ENCODE data around the gene PRKAG3. TPM values are rescaled to one million over a fixed set of nuclear protein-coding genes. Genes with fewer than 3 reads are reported as not detected.

The PRKAG3 gene
- total RNA-seq, 1 experiment from 2014 or later, result not detected

DNA sequence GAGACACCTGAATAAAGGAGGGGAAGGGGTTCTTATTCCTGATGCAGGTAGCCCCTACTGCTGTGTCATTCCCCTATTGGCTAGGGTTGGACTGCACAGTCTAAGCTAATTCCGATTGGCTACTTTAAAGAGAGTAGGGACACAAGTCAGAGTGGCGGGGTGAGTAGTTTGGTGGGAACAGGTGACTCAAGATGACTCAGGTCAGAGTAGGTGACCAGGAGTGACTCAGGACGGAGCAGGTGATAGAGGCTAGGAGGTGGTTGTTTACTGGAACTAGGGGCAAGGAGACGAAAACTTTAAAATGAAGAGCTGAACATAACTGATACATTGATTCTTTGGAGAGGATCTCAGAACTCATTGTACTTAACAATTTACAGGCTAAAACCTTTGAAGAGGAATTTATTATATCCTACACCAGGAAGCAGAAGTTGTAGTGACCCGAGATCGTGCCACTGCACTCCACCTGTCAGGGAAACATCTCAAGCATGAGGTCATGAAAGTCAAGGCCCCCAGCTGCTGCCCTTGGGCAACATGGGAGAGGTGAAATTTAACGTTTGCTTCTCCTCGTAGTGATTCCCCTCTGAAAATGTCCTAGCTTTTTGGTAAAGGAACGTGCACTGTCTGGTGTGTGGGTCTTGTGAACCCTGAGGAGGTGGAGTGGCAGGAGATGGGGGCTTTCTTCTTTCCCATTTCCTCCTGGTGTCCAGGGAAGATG, 54.2 kb downstream of the PRKAG3 start (continued):
- TF ChIP-seq ZNF121 (CRISPR knock-in tag; IDR thresholded peaks at IDR 0.05) (no peak), GRHL2 (CRISPR knock-in tag; IDR thresholded peaks at IDR 0.05; ENCODE audit: insufficient replicate concordance, severe bottlenecking) (no peak)

DNA sequence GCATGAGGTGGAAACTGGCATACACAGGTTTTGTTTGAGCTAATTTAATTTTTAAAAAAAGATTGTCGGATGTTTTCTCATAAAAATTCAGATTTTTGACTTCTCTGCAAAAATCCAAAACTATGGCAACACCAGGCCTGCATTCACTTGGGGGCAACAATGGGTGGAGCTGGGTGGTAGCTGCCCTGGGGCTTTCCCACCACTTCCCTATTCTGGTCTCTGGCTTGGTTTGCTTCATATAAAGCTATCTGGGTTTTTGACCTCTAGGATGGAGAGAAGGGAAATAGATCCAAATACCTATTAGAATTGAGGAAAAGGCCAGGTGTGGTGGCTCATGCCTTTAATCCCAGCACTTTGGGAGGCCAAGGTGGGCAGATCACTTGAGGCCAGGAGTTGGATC, 55.1 kb downstream of the PRKAG3 start:
- Mint-ChIP-seq H3K36me3 (peaks cover 9% of the 10 kb centered on the region), H3K27me3 (ENCODE audit: low read depth) (peaks cover 27% of the 10 kb centered on the region), H3K9me3 (peaks cover 28% of the 10 kb centered on the region), H3K4me3 (no peak overlapping the region), H3K27ac (no peak overlapping the region), H3K4me1 (peaks cover 8% of the 10 kb centered on the region)
- DNase-seq (ENCODE audit: low spot score), result no peak
- POLR2A ChIA-PET, result no interaction called here
- ATAC-seq, result no peak
- TF ChIP-seq ZNF396 (CRISPR knock-in tag; IDR thresholded peaks at IDR 0.05; ENCODE audit: borderline replicate concordance) (no peak), IRF1 (CRISPR knock-in tag; IDR thresholded peaks at IDR 0.05) (no peak), ELF4 (CRISPR knock-in tag; IDR thresholded peaks at IDR 0.05; ENCODE audit: low read depth) (no peak), ZNF416 (CRISPR knock-in tag; IDR thresholded peaks at IDR 0.05) (no peak), ATF2 (CRISPR knock-in tag; IDR thresholded peaks at IDR 0.05; ENCODE audit: borderline replicate concordance, low read depth) (no peak), NFE2L1 (CRISPR knock-in tag; IDR thresholded peaks at IDR 0.05) (no peak)
- CTCF ChIA-PET, result no interaction called here

- DNase-seq (ENCODE audit: low spot score) (no peak), ATAC-seq (no peak)
- POLR2A ChIA-PET, result no interaction called here
- no peak overlapping the region for H3K27ac Mint-ChIP-seq
- no peaks in the 10 kb centered on the region for H3K4me1 Mint-ChIP-seq
- CTCF ChIA-PET, result no interaction called here
- H3K9me3 Mint-ChIP-seq, result peaks cover 28% of the 10 kb centered on the region
- H3K36me3 Mint-ChIP-seq, result peaks cover 9% of the 10 kb centered on the region
- H3K27me3 Mint-ChIP-seq (ENCODE audit: low read depth), result peaks cover 14% of the 10 kb centered on the region
- no peak overlapping the region for H3K4me3 Mint-ChIP-seq
- no peak for TF ChIP-seq NR2C2 (CRISPR knock-in tag; IDR thresholded peaks at IDR 0.05)
- no peak for TF ChIP-seq SP1 (CRISPR knock-in tag; conservative IDR thresholded peaks at IDR 0.05)
- TF ChIP-seq ESRRA (CRISPR knock-in tag; IDR thresholded peaks at IDR 0.05; ENCODE audit: borderline replicate concordance), result no peak
- TF ChIP-seq ZMAT4 (CRISPR knock-in tag; IDR thresholded peaks at IDR 0.05), result no peak
- TF ChIP-seq MXD4 (CRISPR knock-in tag; IDR thresholded peaks at IDR 0.05; ENCODE audit: borderline replicate concordance), result no peak
- no peak for TF ChIP-seq FOXK1 (CRISPR knock-in tag; IDR thresholded peaks at IDR 0.05)
- TF ChIP-seq, protein P1, sequence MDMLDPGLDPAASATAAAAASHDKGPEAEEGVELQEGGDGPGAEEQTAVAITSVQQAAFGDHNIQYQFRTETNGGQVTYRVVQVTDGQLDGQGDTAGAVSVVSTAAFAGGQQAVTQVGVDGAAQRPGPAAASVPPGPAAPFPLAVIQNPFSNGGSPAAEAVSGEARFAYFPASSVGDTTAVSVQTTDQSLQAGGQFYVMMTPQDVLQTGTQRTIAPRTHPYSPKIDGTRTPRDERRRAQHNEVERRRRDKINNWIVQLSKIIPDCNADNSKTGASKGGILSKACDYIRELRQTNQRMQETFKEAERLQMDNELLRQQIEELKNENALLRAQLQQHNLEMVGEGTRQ (CRISPR knock-in tag; IDR thresholded peaks at IDR 0.05), result no peak
- TF ChIP-seq, protein P2, sequence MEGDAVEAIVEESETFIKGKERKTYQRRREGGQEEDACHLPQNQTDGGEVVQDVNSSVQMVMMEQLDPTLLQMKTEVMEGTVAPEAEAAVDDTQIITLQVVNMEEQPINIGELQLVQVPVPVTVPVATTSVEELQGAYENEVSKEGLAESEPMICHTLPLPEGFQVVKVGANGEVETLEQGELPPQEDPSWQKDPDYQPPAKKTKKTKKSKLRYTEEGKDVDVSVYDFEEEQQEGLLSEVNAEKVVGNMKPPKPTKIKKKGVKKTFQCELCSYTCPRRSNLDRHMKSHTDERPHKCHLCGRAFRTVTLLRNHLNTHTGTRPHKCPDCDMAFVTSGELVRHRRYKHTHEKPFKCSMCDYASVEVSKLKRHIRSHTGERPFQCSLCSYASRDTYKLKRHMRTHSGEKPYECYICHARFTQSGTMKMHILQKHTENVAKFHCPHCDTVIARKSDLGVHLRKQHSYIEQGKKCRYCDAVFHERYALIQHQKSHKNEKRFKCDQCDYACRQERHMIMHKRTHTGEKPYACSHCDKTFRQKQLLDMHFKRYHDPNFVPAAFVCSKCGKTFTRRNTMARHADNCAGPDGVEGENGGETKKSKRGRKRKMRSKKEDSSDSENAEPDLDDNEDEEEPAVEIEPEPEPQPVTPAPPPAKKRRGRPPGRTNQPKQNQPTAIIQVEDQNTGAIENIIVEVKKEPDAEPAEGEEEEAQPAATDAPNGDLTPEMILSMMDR (IDR thresholded peaks at IDR 0.05), result no peak
- no peak for TF ChIP-seq HMGA2 (CRISPR knock-in tag; IDR thresholded peaks at IDR 0.05)
- TF ChIP-seq GABPB1 (CRISPR knock-in tag; IDR thresholded peaks at IDR 0.05), result no peak
- no peak for TF ChIP-seq AR (CRISPR knock-in tag; IDR thresholded peaks at IDR 0.05)
- no peak for TF ChIP-seq ZNF396 (CRISPR knock-in tag; IDR thresholded peaks at IDR 0.05; ENCODE audit: borderline replicate concordance)
- TF ChIP-seq IRF2 (CRISPR knock-in tag; IDR thresholded peaks at IDR 0.05; ENCODE audit: borderline replicate concordance, low read depth), result no peak
- TF ChIP-seq ZBTB21 (CRISPR knock-in tag; IDR thresholded peaks at IDR 0.05; ENCODE audit: borderline replicate concordance), result no peak
- no peak for TF ChIP-seq PRDM15 (CRISPR knock-in tag; IDR thresholded peaks at IDR 0.05)
Observed at GRCh38 chr2:218773881-218774280, 57.7 kb downstream of the PRKAG3 start.

Data from WTC11 (cell line).